Gastrocnemius medialis (tissue), 4 donors: Measurements from ENCODE around the gene HOXD9. TPM values are rescaled to one million over a fixed set of nuclear protein-coding genes. Genes with fewer than 3 reads are reported as not detected.

Experiments used
- ATAC-seq, 2 donors: fragments of 150-250 bp; one replicate each; pipeline ENCODE4 v1.9.1; 2016
- DNase-seq, 2 donors: peaks; one replicate each; pipeline ENCODE4 v3.0.0-alpha.2; 2019
- H3K27ac ChIP-seq, 4 donors: fragments of 200-600 bp; sonication (generic); 1 replicate in 1 of 4; 2 replicates in 3 of 4; pipeline ENCODE4 v1.5.1; 2016 to 2018; ENCODE audit warnings: mild to moderate bottlenecking in 2 of 4, moderate library complexity in 1 of 4
- H3K27me3 ChIP-seq, 3 donors: fragments of 200-600 bp; sonication (generic) in 2 of 3; 1 replicate in 1 of 3; 2 replicates in 2 of 3; pipeline versions ENCODE4 v1.5.1 to v1.6.0; 2016 to 2019; ENCODE audit warnings: mild to moderate bottlenecking in 1 of 3, moderate library complexity in 1 of 3
- H3K36me3 ChIP-seq, 2 donors: fragments of 200-600 bp; sonication (generic) in 1 of 2; one replicate each; pipeline ENCODE4 v1.5.1; 2017 to 2018
- H3K4me1 ChIP-seq, 2 donors: fragments of 200-600 bp; sonication (generic) in 1 of 2; one replicate each; pipeline ENCODE4 v1.5.1; 2016 to 2017; ENCODE audit warnings: mild to moderate bottlenecking in 2 of 2
- H3K4me3 ChIP-seq, 4 donors: fragments of 200-600 bp; sonication (generic) in 3 of 4; 1 replicate in 1 of 4; 2 replicates in 3 of 4; pipeline ENCODE4 v1.5.1; 2016 to 2019; ENCODE audit warnings: mild to moderate bottlenecking in 2 of 4
- H3K9me3 ChIP-seq, 3 donors: fragments of 200-600 bp; sonication (generic) in 2 of 3; 1 replicate in 1 of 3; 2 replicates in 2 of 3; pipeline ENCODE4 v1.5.1; 2016 to 2019
- CTCF ChIP-seq, 5 experiments: fragments of 450-650 bp in 3 of 5; fragments of 200-600 bp in 2 of 5; sonication (generic) in 2 of 5; IDR thresholded peaks in 4 of 5; conservative IDR thresholded peaks in 1 of 5; 1 replicate in 4 of 5; 2 replicates in 1 of 5; pipeline ENCODE4 v1.5.1; 2016 to 2019; ENCODE audit warnings: antibody characterized with exemption in 5 of 5, mild to moderate bottlenecking in 3 of 5, moderate library complexity in 3 of 5
- POLR2A ChIP-seq, 2 donors: fragments of 450-650 bp; IDR thresholded peaks; one replicate each; pipeline ENCODE4 v1.6.1; 2017; ENCODE audit warnings: antibody characterized with exemption in 2 of 2, mild to moderate bottlenecking in 2 of 2, moderate library complexity in 2 of 2
- in situ Hi-C, 4 donors: fragments of 200-750 bp; cut with MboI; loops; one replicate each; pipeline versions ENCODE4 v1.15.0 to v1.8.0; 2017; ENCODE audit warnings: low sequenced_read_pairs in 4 of 4
- intact Hi-C: fragments of 100-400 bp; cut with DNase I; formaldehyde crosslinking; loops from one replicate; pipeline ENCODE4 v1.15.1; 2023; ENCODE audit warnings: low total_unique reads
- total RNA-seq, 4 donors: library from RNA; depleted of rRNA; stranded (reverse); fragments of >200 nt; gene quantifications; one replicate each; pipeline versions ENCODE4 v1.1.0 to v1.2.3, GENCODE V29; 2016

HOXD9 gene
- total RNA-seq, 4 donors from 2014 or later, result 0.33 to 1.8 (median 0.78) TPM

- H3K4me1 ChIP-seq, result no peaks in the 10 kb centered on the region
These were observed 44.9 kb downstream of the HOXD9 start for GRCh38 chr2:176167398-176167797.

GRCh38 chr2:176169181-176169580, 46.7 kb downstream of the HOXD9 start:
- Histone ChIP-seq H3K27me3 (peaks cover 22 to 39% (median 38%) of the 10 kb centered on the region in 3 donors), H3K4me1 (no peaks in the 10 kb centered on the region), H3K9me3 (no peaks in the 10 kb centered on the region), H3K4me3 (no peak overlapping the region), H3K36me3 (no peaks in the 10 kb centered on the region), H3K27ac (no peak overlapping the region)
- in situ Hi-C loops (no loop called here), intact Hi-C loops (no loop called here)
- DNase-seq (no peak), ATAC-seq (no peak)
- TF ChIP-seq CTCF (IDR thresholded peaks at IDR 0.05 in 4 of 5, conservative IDR thresholded peaks at IDR 0.05 in 1 of 5), result no peak
- TF ChIP-seq POLR2A (IDR thresholded peaks at IDR 0.05), result no peak

More at GRCh38 chr2:176167398-176167797, 44.9 kb downstream of the HOXD9 start:
- intact Hi-C loops (no loop called here), in situ Hi-C loops (no loop called here)
- Histone ChIP-seq H3K9me3 (no peaks in the 10 kb centered on the region), H3K4me3 (no peak overlapping the region), H3K36me3 (no peaks in the 10 kb centered on the region), H3K27ac (no peak overlapping the region), H3K27me3 (peaks cover 27 to 49% (median 39%) of the 10 kb centered on the region in 3 donors)
- no peak for TF ChIP-seq POLR2A (IDR thresholded peaks at IDR 0.05)
- TF ChIP-seq CTCF (IDR thresholded peaks at IDR 0.05 in 4 of 5, conservative IDR thresholded peaks at IDR 0.05 in 1 of 5), result no peak
- ATAC-seq, result no peak
- DNase-seq, result no peak

- TF ChIP-seq POLR2A (IDR thresholded peaks at IDR 0.05) (no peak), CTCF (IDR thresholded peaks at IDR 0.05 in 4 of 5, conservative IDR thresholded peaks at IDR 0.05 in 1 of 5) (no peak)
- Histone ChIP-seq H3K4me3 (no peak overlapping the region), H3K9me3 (no peaks in the 10 kb centered on the region), H3K4me1 (no peaks in the 10 kb centered on the region), H3K36me3 (no peaks in the 10 kb centered on the region), H3K27me3 (peaks cover 20 to 36% (median 33%) of the 10 kb centered on the region in 3 donors), H3K27ac (no peak overlapping the region)
- ATAC-seq (no peak), DNase-seq (no peak)
- intact Hi-C loops, result no loop called here
- in situ Hi-C loops, result no loop called here
These were observed 47.2 kb downstream of the HOXD9 start for GRCh38 chr2:176169711-176170110.

GRCh38 chr2:176170602-176171305, 48.2 kb downstream of the HOXD9 start:
- H3K4me1 ChIP-seq, result no peaks in the 10 kb centered on the region
- TF ChIP-seq CTCF (IDR thresholded peaks at IDR 0.05 in 4 of 5, conservative IDR thresholded peaks at IDR 0.05 in 1 of 5) (no peak), POLR2A (IDR thresholded peaks at IDR 0.05) (no peak)
- peaks cover 17 to 36% (median 32%) of the 10 kb centered on the region in 3 donors for H3K27me3 ChIP-seq
- in situ Hi-C loops, result no loop called here
- no peaks in the 10 kb centered on the region for H3K36me3 ChIP-seq
- H3K27ac ChIP-seq, result no peak overlapping the region
- no peak overlapping the region for H3K4me3 ChIP-seq
- H3K9me3 ChIP-seq, result no peaks in the 10 kb centered on the region
- DNase-seq, result no peak
- ATAC-seq, result no peak
- intact Hi-C loops, result no loop called here
